ENCODE data around the gene ITPR1.

DNA sequence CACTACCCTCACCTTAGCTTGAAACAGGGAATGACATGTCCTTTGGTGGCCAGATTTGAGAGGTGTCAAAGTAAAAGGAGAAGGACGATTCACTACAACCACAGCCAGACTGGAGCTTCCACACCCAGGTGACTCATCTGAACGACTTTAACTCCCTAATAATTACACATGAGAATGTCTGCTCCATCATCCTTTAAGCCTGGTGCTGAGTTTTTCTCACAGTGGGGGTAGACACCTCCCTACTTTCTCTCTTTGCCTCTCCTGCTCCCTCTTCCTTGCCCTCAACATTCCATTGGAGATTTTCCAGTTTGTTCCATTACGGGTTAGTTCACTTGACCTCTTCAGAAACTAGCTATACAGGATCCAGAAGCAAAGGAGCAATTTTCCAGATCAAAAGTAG, 331.8 kb downstream of the ITPR1 start:
- TF ChIP-seq, protein P1, sequence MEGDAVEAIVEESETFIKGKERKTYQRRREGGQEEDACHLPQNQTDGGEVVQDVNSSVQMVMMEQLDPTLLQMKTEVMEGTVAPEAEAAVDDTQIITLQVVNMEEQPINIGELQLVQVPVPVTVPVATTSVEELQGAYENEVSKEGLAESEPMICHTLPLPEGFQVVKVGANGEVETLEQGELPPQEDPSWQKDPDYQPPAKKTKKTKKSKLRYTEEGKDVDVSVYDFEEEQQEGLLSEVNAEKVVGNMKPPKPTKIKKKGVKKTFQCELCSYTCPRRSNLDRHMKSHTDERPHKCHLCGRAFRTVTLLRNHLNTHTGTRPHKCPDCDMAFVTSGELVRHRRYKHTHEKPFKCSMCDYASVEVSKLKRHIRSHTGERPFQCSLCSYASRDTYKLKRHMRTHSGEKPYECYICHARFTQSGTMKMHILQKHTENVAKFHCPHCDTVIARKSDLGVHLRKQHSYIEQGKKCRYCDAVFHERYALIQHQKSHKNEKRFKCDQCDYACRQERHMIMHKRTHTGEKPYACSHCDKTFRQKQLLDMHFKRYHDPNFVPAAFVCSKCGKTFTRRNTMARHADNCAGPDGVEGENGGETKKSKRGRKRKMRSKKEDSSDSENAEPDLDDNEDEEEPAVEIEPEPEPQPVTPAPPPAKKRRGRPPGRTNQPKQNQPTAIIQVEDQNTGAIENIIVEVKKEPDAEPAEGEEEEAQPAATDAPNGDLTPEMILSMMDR (IDR thresholded peaks at IDR 0.05), result no peak
- TF ChIP-seq POLR2A (IDR thresholded peaks at IDR 0.05), result no peak
- no peak for TF ChIP-seq POLR2AphosphoS5 (IDR thresholded peaks at IDR 0.05)
